OCI-LY7 (cell line): Measurements from ENCODE around the gene FAM89B. TPM values are rescaled to one million over a fixed set of nuclear protein-coding genes. Genes with fewer than 3 reads are reported as not detected.

ENCODE experiments used
- BruUV-seq: library from RNA; stranded (reverse); fragments of 400-500 nt; replicated peaks from 2 replicates; lab custom pipeline; 2021; lab: Mats Ljungman, UMichigan
- CTCF ChIA-PET: fragments of 300-600 bp; sonication (Branson Sonifier 250); formaldehyde crosslinking; loops from one replicate; lab custom pipeline; 2022; ENCODE audit warnings: antibody characterized with exemption; ENCODE audit not compliant: unreplicated experiment; lab: Charles Lee
- POLR2A ChIA-PET: fragments of 300-600 bp; sonication (Branson Sonifier 250); formaldehyde crosslinking; loops from one replicate; lab custom pipeline; 2022; ENCODE audit warnings: antibody characterized with exemption; lab: Charles Lee
- DNase-seq: peaks from one replicate; pipeline ENCODE4 v3.0.0-alpha.2; 2015; ENCODE audit warnings: low spot score
- H2AFZ ChIP-seq: fragments of 200-600 bp; sonication (generic), shearing (Covaris generic); 2 replicates; pipeline ENCODE4 v1.6.1; 2014; ENCODE audit warnings: mild to moderate bottlenecking, antibody characterized with exemption, low read length, moderate library complexity
- H3K27ac ChIP-seq: fragments of 200-600 bp; sonication (generic); 2 replicates; pipeline ENCODE4 v1.5.1; 2014; ENCODE audit warnings: mixed run types, low read depth, mild to moderate bottlenecking, moderate library complexity, low read length, inconsistent platforms; ENCODE audit not compliant: poor library complexity, severe bottlenecking
- H3K36me3 ChIP-seq: fragments of 200-600 bp; sonication (generic); 2 replicates; pipeline ENCODE4 v1.6.1; 2014; ENCODE audit warnings: mild to moderate bottlenecking, antibody characterized with exemption, low read length, moderate library complexity, mixed read lengths; ENCODE audit not compliant: insufficient read depth
- H3K4me1 ChIP-seq: fragments of 200-600 bp; sonication (generic); 2 replicates; pipeline ENCODE4 v1.5.1; 2014; ENCODE audit warnings: mild to moderate bottlenecking, low read length; ENCODE audit not compliant: insufficient read depth, poor library complexity, severe bottlenecking
- H3K4me2 ChIP-seq: fragments of 200-600 bp; sonication (generic); 2 replicates; pipeline ENCODE4 v1.6.1; 2014; ENCODE audit warnings: mild to moderate bottlenecking, low read length
- H3K4me3 ChIP-seq: fragments of 200-600 bp; sonication (generic); 2 replicates; pipeline ENCODE4 v1.5.1; 2014; ENCODE audit warnings: mild to moderate bottlenecking, low read depth, low read length; ENCODE audit not compliant: poor library complexity, severe bottlenecking
- H3K79me2 ChIP-seq: fragments of 200-600 bp; sonication (generic); 2 replicates; pipeline ENCODE4 v1.6.1; 2016; ENCODE audit warnings: low read depth, mild to moderate bottlenecking, low read length, moderate library complexity, mixed read lengths; ENCODE audit not compliant: insufficient read depth
- H3K9me2 ChIP-seq: fragments of 200-600 bp; sonication (generic); 2 replicates; pipeline ENCODE4 v1.6.1; 2016; ENCODE audit warnings: mild to moderate bottlenecking, low read length, mixed read lengths; ENCODE audit not compliant: insufficient read depth
- H3K9me3 ChIP-seq: fragments of 200-600 bp; sonication (generic); 2 replicates; pipeline ENCODE4 v1.6.1; 2014; ENCODE audit warnings: mild to moderate bottlenecking, mixed run types, low read length, mixed read lengths
- H4K20me1 ChIP-seq: fragments of 200-600 bp; sonication (generic); 2 replicates; pipeline ENCODE4 v1.6.1; 2014; ENCODE audit warnings: mild to moderate bottlenecking, antibody characterized with exemption, low read length, moderate library complexity, mixed read lengths; ENCODE audit not compliant: insufficient read depth
- CTCF ChIP-seq: fragments of 200-600 bp; sonication (generic); conservative IDR thresholded peaks from 2 replicates; pipeline ENCODE4 v1.5.1; 2014; ENCODE audit warnings: mild to moderate bottlenecking, antibody characterized with exemption, low read length, moderate library complexity, mixed read lengths
- EZH2phosphoT487 ChIP-seq: fragments of 200-600 bp; sonication (generic); IDR thresholded peaks from 2 replicates; pipeline ENCODE4 v1.6.1; 2018; ENCODE audit warnings: low read depth, borderline replicate concordance, mild to moderate bottlenecking, mixed run types, antibody characterized with exemption, low read length, moderate library complexity, mixed read lengths
- intact Hi-C: fragments of 100-400 bp; cut with micrococcal nuclease; formaldehyde crosslinking; loops from one replicate; pipeline ENCODE4 v1.10.0; 2022; ENCODE audit not compliant: unreplicated experiment
- total RNA-seq, 2 experiments: library from RNA; depleted of rRNA in 1 of 2; stranded (reverse); fragments of >200 nt in 1 of 2; shearing (Covaris generic) in 1 of 2; gene quantifications; 2 replicates each; pipeline ENCODE4 v1.2.3, GENCODE V29; 2014 to 2022

The FAM89B gene
- total RNA-seq, 2 experiments from 2014 or later, result 17.9 to 26.4 TPM

DNA sequence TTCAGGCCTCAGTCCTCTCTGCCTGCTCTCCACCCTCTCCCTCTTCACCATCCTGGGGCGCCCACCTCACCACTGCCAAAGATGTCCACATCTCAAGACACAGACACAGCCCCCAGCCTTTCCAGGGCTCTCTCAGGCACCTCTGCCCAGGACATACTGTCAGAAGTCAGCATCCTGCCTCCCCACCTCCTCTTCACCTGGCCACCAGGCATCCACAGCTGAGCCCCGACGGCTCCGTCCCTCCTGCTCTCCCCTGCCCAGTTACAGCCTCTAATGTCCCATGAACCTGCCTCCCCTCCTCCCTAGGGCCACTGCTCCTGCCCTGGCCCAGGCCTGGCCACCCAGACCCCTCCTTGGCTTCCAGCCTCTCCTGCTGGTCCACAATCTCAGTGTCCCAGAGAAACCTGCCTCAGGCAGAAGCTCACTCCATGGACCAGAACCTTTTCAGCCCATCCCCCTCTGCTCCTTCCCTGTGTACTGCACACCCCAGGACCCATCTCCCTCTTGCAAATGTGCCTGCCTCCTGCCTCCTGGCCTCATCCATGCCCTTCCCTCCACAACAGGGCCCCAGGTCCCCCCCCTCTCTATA, 17.4 kb upstream of the FAM89B start:
- H3K4me1 ChIP-seq, result peaks cover 34% of the 10 kb centered on the region
- intact Hi-C loops, result no loop called here
- no peak overlapping the region for H3K27ac ChIP-seq
- BruUV-seq, result no TSS peak
- ChIA-PET POLR2A (interaction anchor here (0.8 kb wide), 1 partner anchor 14 kb away, joined by 3 read pairs; no protein-coding TSS in a partner anchor), CTCF (no interaction called here)
- H2AFZ ChIP-seq, result no peak overlapping the region
- H3K79me2 ChIP-seq, result no peaks in the 10 kb centered on the region
- no peak for DNase-seq
- H3K4me2 ChIP-seq, result no peak overlapping the region
- H3K9me3 ChIP-seq, result no peaks in the 10 kb centered on the region
- TF ChIP-seq EZH2phosphoT487, result no peak
- TF ChIP-seq CTCF, result no peak
- no peak overlapping the region for H3K4me3 ChIP-seq
- no peaks in the 10 kb centered on the region for H3K36me3 ChIP-seq
- no peaks in the 10 kb centered on the region for H4K20me1 ChIP-seq
- no peaks in the 10 kb centered on the region for H3K9me2 ChIP-seq

- H4K20me1 ChIP-seq, result no peaks in the 10 kb centered on the region
- BruUV-seq, result no TSS peak
- ChIA-PET CTCF (no interaction called here), POLR2A (interaction anchor here (0.8 kb wide), 1 partner anchor 15 kb away, joined by 3 read pairs; no protein-coding TSS in a partner anchor)
- no peaks in the 10 kb centered on the region for H3K9me2 ChIP-seq
- peaks cover 34% of the 10 kb centered on the region for H3K4me1 ChIP-seq
- no peak for DNase-seq
- no peak overlapping the region for H3K4me3 ChIP-seq
- no peak overlapping the region for H3K4me2 ChIP-seq
- no peaks in the 10 kb centered on the region for H3K9me3 ChIP-seq
- no peak overlapping the region for H3K27ac ChIP-seq
- intact Hi-C loops, result no loop called here
- no peaks in the 10 kb centered on the region for H3K79me2 ChIP-seq
- no peak overlapping the region for H2AFZ ChIP-seq
- no peaks in the 10 kb centered on the region for H3K36me3 ChIP-seq
- TF ChIP-seq EZH2phosphoT487 (no peak), CTCF (no peak)
Observed at GRCh38 chr11:65555693-65556231, 16.6 kb upstream of the FAM89B start.
